ENCODE measurements around the gene WBP1L. TPM values are rescaled to one million over a fixed set of nuclear protein-coding genes. Genes with fewer than 3 reads are reported as not detected.
A peak's percentile ranks its signal among the peaks of the same experiment; 100 is the strongest.

The WBP1L gene
- total and polyA plus RNA-seq, 4 donors = 12.3 to 43.6 (median 27.6) TPM

- WGBS = 81% methylated on average over 10 of the region's 10 CpGs
- DNase-seq (ENCODE audit: low spot score) = no peak
- H3K27me3 ChIP-seq (ENCODE audit: control insufficient read depth in 4 of 4, insufficient read depth in 4 of 4, low read length in 3 of 4) = no peaks in the 10 kb centered on the region
- no peak overlapping the region for H3K9ac ChIP-seq (ENCODE audit: low read depth in 1 of 2, low read length in 2 of 2)
- no peak overlapping the region for H3K4me3 ChIP-seq (ENCODE audit: low read depth in 1 of 3, low read length in 3 of 3)
- peak overlapping the region; percentile 65 to 69 for H3K27ac ChIP-seq (ENCODE audit: low read depth in 1 of 2, low read length in 2 of 2)
- H3K36me3 ChIP-seq (ENCODE audit: control insufficient read depth in 4 of 4, insufficient read depth in 3 of 4, low read depth in 1 of 4, low read length in 3 of 4) = peaks cover 0 to 16% (median 10%) of the 10 kb centered on the region in 4 donors
- TF ChIP-seq EGR1 (IDR thresholded peaks at IDR 0.05; ENCODE audit: low read depth in 2 of 2) = no peak
- no peak for TF ChIP-seq ATF3 (IDR thresholded peaks at IDR 0.05)
- no peak for TF ChIP-seq TAF1 (conservative IDR thresholded peaks at IDR 0.05)
- no peak for TF ChIP-seq REST (IDR thresholded peaks at IDR 0.05)
- TF ChIP-seq ZBTB33 (IDR thresholded peaks at IDR 0.05) = no peak
- no peak for TF ChIP-seq HNF4G (IDR thresholded peaks at IDR 0.05)
- no peak for TF ChIP-seq JUND (IDR thresholded peaks at IDR 0.05)
- no peak for TF ChIP-seq FOXA2 (IDR thresholded peaks at IDR 0.05)
- no peak for TF ChIP-seq FOXA1 (IDR thresholded peaks at IDR 0.05)
- TF ChIP-seq RXRA (IDR thresholded peaks at IDR 0.05) = no peak
- TF ChIP-seq SP1 (IDR thresholded peaks at IDR 0.05) = no peak
- peaks cover 26 to 53% (median 33%) of the 10 kb centered on the region in 4 donors for H3K4me1 ChIP-seq (ENCODE audit: control insufficient read depth in 4 of 4, insufficient read depth in 4 of 4, low read length in 3 of 4)
- H3K9me3 ChIP-seq (ENCODE audit: control insufficient read depth in 4 of 4, low read length in 3 of 4) = no peaks in the 10 kb centered on the region
These were observed 57.0 kb downstream of the WBP1L start for GRCh38 chr10:102800611-102801335.

GRCh38 chr10:102801496-102801895 lies 57.7 kb downstream of the WBP1L start:
- H3K9ac ChIP-seq (ENCODE audit: low read depth in 1 of 2, low read length in 2 of 2) = no peak overlapping the region
- no peak overlapping the region for H3K4me3 ChIP-seq (ENCODE audit: low read depth in 1 of 3, low read length in 3 of 3)
- H3K9me3 ChIP-seq (ENCODE audit: control insufficient read depth in 4 of 4, low read length in 3 of 4) = no peaks in the 10 kb centered on the region
- no peak for DNase-seq (ENCODE audit: low spot score)
- 51% methylated on average over 2 of the region's 2 CpGs for WGBS
- H3K4me1 ChIP-seq (ENCODE audit: control insufficient read depth in 4 of 4, insufficient read depth in 4 of 4, low read length in 3 of 4) = peaks cover 23 to 47% (median 27%) of the 10 kb centered on the region in 4 donors
- no peaks in the 10 kb centered on the region for H3K27me3 ChIP-seq (ENCODE audit: control insufficient read depth in 4 of 4, insufficient read depth in 4 of 4, low read length in 3 of 4)
- TF ChIP-seq JUND (IDR thresholded peaks at IDR 0.05) (no peak), RXRA (IDR thresholded peaks at IDR 0.05) (peak in 1 of 2 donors; percentile 17), FOXA1 (IDR thresholded peaks at IDR 0.05) (no peak), NR2F2 (IDR thresholded peaks at IDR 0.05) (no peak), GABPA (IDR thresholded peaks at IDR 0.05 in 1 of 2, conservative IDR thresholded peaks at IDR 0.05 in 1 of 2) (no peak), RAD21 (IDR thresholded peaks at IDR 0.05) (peak in 1 of 2 donors; percentile 4), FOXA2 (IDR thresholded peaks at IDR 0.05) (no peak)
- peaks cover 0 to 16% (median 10%) of the 10 kb centered on the region in 4 donors for H3K36me3 ChIP-seq (ENCODE audit: control insufficient read depth in 4 of 4, insufficient read depth in 3 of 4, low read depth in 1 of 4, low read length in 3 of 4)
- peak overlapping the region; percentile 65 to 69 for H3K27ac ChIP-seq (ENCODE audit: low read depth in 1 of 2, low read length in 2 of 2)

Data from liver (tissue), 9 donors.